Measurements from ENCODE around the gene ZNF562.

DNA sequence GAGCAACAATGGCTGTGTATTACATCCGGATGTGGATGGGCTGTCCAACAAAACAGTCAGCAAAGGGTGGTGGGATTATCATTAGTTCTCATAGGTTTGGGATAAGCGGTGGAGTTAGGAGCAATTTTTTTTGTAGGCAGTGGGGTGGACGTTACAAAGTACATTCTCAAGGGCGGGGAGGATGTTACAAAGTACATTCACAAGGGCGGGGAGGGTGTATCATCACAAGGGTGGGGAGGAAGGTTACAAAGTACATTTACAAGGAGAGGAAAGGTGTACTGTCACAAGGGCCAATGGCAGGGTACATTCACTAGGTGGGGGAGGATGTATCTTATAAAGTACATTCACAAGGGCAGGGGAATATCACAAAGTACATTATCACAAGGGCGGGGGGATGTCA, 33.1 kb downstream of the ZNF562 start:
- no peak for TF ChIP-seq POLR2A (IDR thresholded peaks at IDR 0.05; ENCODE audit: low read length)
- TF ChIP-seq GATA1 (IDR thresholded peaks at IDR 0.05; ENCODE audit: low read depth, low read length) = no peak

Data from erythroblast (primary cell).